ENCODE measurements around the gene CCDC73.

DNA sequence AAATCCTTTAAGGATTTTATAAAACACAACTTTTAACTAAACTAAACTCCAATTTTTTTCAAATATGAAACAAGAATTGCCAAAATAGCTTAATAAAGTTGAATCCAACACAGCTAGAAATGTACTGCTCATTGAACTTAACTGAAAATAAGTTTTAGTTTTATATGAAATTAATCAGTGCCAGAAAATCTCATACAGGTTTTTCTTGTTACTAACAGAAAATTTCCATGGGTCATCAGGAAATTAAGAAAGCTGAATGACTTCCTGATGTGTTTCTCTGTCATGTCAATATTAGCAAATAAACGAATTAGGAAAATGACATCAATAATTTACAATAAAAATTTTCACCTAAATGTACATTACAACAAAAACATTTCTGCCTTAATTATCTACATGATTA lies 3.5 kb downstream of the CCDC73 start:
- TF ChIP-seq TAF1 (IDR thresholded peaks at IDR 0.05; ENCODE audit: borderline replicate concordance, insufficient read depth, low read length) = no peak
- no peak for TF ChIP-seq POLR2AphosphoS5 (IDR thresholded peaks at IDR 0.05; ENCODE audit: low read depth, low read length)
- TF ChIP-seq, protein P1, sequence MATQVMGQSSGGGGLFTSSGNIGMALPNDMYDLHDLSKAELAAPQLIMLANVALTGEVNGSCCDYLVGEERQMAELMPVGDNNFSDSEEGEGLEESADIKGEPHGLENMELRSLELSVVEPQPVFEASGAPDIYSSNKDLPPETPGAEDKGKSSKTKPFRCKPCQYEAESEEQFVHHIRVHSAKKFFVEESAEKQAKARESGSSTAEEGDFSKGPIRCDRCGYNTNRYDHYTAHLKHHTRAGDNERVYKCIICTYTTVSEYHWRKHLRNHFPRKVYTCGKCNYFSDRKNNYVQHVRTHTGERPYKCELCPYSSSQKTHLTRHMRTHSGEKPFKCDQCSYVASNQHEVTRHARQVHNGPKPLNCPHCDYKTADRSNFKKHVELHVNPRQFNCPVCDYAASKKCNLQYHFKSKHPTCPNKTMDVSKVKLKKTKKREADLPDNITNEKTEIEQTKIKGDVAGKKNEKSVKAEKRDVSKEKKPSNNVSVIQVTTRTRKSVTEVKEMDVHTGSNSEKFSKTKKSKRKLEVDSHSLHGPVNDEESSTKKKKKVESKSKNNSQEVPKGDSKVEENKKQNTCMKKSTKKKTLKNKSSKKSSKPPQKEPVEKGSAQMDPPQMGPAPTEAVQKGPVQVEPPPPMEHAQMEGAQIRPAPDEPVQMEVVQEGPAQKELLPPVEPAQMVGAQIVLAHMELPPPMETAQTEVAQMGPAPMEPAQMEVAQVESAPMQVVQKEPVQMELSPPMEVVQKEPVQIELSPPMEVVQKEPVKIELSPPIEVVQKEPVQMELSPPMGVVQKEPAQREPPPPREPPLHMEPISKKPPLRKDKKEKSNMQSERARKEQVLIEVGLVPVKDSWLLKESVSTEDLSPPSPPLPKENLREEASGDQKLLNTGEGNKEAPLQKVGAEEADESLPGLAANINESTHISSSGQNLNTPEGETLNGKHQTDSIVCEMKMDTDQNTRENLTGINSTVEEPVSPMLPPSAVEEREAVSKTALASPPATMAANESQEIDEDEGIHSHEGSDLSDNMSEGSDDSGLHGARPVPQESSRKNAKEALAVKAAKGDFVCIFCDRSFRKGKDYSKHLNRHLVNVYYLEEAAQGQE (IDR thresholded peaks at IDR 0.05; ENCODE audit: insufficient read depth in 1 of 2, low read depth in 2 of 2, low read length in 2 of 2) = no peak

All from PFSK-1 (cell line).